Chondrocyte (in vitro differentiated cells): ENCODE results near the gene KLF8. TPM values are rescaled to one million over a fixed set of nuclear protein-coding genes. Genes with fewer than 3 reads are reported as not detected.

Experiments used
- DNase-seq: peaks from one replicate; pipeline ENCODE4 v3.0.0; 2021; ENCODE audit warnings: mixed read lengths, low spot score
- H3K27ac Mint-ChIP-seq: one replicate; pipeline ENCODE4 v1.8.0; 2021; ENCODE audit warnings: mild to moderate bottlenecking, moderate library complexity, mixed read lengths; ENCODE audit not compliant: unreplicated experiment
- H3K27me3 Mint-ChIP-seq: 2 replicates; pipeline ENCODE4 v1.8.0; 2021; ENCODE audit warnings: low read depth, mixed read lengths
- H3K36me3 Mint-ChIP-seq: 2 replicates; pipeline ENCODE4 v1.8.0; 2021; ENCODE audit warnings: low read depth, mixed read lengths
- H3K4me1 Mint-ChIP-seq: 2 replicates; pipeline ENCODE4 v1.8.0; 2021; ENCODE audit warnings: low read depth, mild to moderate bottlenecking, mixed read lengths
- H3K4me3 Mint-ChIP-seq: one replicate; pipeline ENCODE4 v1.8.0; 2021; ENCODE audit warnings: mild to moderate bottlenecking, moderate library complexity, mixed read lengths; ENCODE audit not compliant: unreplicated experiment
- H3K9me3 Mint-ChIP-seq: 2 replicates; pipeline ENCODE4 v1.8.0; 2021; ENCODE audit warnings: low read depth, mixed read lengths
- CTCF ChIP-seq: fragments of 200-600 bp; sonication (generic); IDR thresholded peaks from 2 replicates; pipeline ENCODE4 v1.5.0; 2021; ENCODE audit warnings: antibody characterized with exemption, mild to moderate bottlenecking, moderate library complexity
- total RNA-seq: library from RNA; stranded (reverse); gene quantifications from 3 replicates; pipeline ENCODE4 v1.2.1, GENCODE V29; 2021

KLF8 gene
- total RNA-seq, 1 donor from 2014 or later, result 1.4 TPM

- no peaks in the 10 kb centered on the region for H3K4me1 Mint-ChIP-seq
- H3K27ac Mint-ChIP-seq, result no peak overlapping the region
- no peaks in the 10 kb centered on the region for H3K36me3 Mint-ChIP-seq
- DNase-seq, result no peak
- H3K27me3 Mint-ChIP-seq, result no peaks in the 10 kb centered on the region
- peaks cover 6% of the 10 kb centered on the region for H3K9me3 Mint-ChIP-seq
- H3K4me3 Mint-ChIP-seq, result no peak overlapping the region
- TF ChIP-seq CTCF, result no peak
Measured at GRCh38 chrX:56278692-56279091, 46.5 kb downstream of the KLF8 start.

- no peak for TF ChIP-seq CTCF
- H3K4me1 Mint-ChIP-seq, result no peaks in the 10 kb centered on the region
- H3K9me3 Mint-ChIP-seq, result peaks cover 6% of the 10 kb centered on the region
- H3K27ac Mint-ChIP-seq, result no peak overlapping the region
- no peaks in the 10 kb centered on the region for H3K27me3 Mint-ChIP-seq
- no peak overlapping the region for H3K4me3 Mint-ChIP-seq
- DNase-seq, result no peak
- H3K36me3 Mint-ChIP-seq, result no peaks in the 10 kb centered on the region
Measured at GRCh38 chrX:56279863-56280262, 47.7 kb downstream of the KLF8 start.

GRCh38 chrX:56281789-56282188 lies 49.6 kb downstream of the KLF8 start:
- Mint-ChIP-seq H3K4me3 (no peak overlapping the region), H3K9me3 (peaks cover 7% of the 10 kb centered on the region), H3K36me3 (no peaks in the 10 kb centered on the region), H3K4me1 (no peaks in the 10 kb centered on the region), H3K27ac (no peak overlapping the region), H3K27me3 (no peaks in the 10 kb centered on the region)
- DNase-seq, result no peak
- peak; percentile 72 for TF ChIP-seq CTCF

GRCh38 chrX:56284269-56284668 lies 52.1 kb downstream of the KLF8 start:
- no peak for TF ChIP-seq CTCF
- Mint-ChIP-seq H3K27ac (no peak overlapping the region), H3K9me3 (peaks cover 6% of the 10 kb centered on the region), H3K36me3 (no peaks in the 10 kb centered on the region), H3K4me1 (no peaks in the 10 kb centered on the region), H3K27me3 (no peaks in the 10 kb centered on the region), H3K4me3 (no peak overlapping the region)
- DNase-seq, result no peak

- Mint-ChIP-seq H3K4me3 (no peak overlapping the region), H3K9me3 (peaks cover 32% of the 10 kb centered on the region), H3K27ac (no peak overlapping the region), H3K4me1 (no peaks in the 10 kb centered on the region), H3K27me3 (no peaks in the 10 kb centered on the region), H3K36me3 (no peaks in the 10 kb centered on the region)
- no peak for TF ChIP-seq CTCF
- DNase-seq, result no peak
Measured at GRCh38 chrX:56288608-56289007, 56.5 kb downstream of the KLF8 start.
